Middle frontal gyrus (tissue), 1 donor: ENCODE measurements around the gene DEFB116.
"Not testable (repeated sequence)": the region's sequence is repeated elsewhere in the genome, so short reads cannot be mapped to it uniquely, and the experiment has no call there.

Experiments
- DNase-seq: peaks from one replicate; pipeline ENCODE4 v3.0.0-alpha.2; 2015; ENCODE audit warnings: low spot score; ENCODE audit errors: extremely low spot score

DEFB116 gene, protein sequence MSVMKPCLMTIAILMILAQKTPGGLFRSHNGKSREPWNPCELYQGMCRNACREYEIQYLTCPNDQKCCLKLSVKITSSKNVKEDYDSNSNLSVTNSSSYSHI

DNA sequence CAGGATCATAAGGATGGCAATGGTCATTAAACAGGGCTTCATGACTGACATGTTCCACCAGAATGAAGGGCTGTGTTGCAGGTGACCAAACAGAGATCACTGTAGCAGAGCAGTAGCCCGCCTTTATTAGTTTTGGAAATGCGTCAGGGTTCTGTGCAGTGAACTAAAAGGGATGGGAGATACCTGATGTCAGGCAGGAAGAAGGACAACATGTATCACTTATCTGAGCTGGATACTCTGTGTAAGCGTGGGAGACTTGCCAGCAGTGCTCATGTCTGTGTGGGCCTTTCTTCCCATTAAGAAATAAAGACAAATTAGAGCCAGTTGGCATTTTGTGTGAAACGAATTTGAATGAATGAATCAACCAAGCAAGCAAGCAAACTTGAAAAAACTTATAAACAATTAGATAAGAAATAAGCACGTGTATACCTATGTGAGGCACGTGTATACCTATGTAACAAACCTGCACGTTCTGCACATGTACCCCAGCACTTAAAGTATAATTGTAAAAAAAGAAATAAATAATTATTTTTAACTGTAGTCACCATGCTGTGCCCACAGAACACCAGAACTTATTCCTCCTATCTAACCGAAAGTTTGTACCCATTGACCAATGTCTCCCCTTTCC is at the start of gene DEFB116:
Gene DEFB116 (minus strand): TSS at position 51 of the 628 bp plus-strand sequence. CDS start 0 bp downstream, at position 51.
- DNase-seq = no peak

DNA sequence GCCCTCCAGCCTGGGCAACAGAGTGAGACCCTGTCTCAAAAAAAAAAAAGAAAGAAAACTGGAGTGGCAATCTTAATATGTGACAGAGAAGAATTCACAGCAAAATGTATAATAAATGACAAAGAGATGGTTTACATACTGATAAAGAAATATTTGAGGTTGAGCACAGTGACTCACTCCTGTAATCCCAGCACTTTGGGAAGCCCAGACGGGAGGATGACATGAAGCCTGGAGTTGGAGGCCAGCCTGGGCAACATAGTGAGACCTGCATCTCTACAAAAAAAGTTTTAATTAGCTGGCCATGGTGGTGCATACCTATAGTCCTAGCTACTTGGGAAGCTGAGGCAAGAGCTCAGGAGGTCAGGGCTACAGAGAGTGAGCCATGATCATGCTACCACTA is 47.6 kb upstream of the DEFB116 start:
- DNase-seq = no peak

DNA sequence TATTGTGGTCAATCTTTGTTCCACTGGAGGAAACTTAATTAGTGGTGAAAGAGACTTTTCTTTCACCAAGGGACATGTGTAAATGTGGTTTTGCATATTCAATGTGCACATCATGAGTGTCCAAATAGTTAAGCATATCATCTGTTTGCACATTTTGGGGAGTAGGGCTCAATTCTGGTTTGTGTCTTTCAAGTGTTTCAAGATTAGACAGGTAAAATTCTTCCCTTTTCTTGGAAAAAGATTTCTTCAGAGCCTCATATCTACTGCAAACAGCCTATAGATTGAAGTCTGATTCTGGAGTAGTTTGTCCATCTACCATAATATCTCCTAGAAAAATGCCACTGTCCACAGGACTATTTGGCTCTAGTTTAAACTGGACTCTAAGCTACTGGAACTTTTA is 33.1 kb upstream of the DEFB116 start:
- DNase-seq = no peak

DNA sequence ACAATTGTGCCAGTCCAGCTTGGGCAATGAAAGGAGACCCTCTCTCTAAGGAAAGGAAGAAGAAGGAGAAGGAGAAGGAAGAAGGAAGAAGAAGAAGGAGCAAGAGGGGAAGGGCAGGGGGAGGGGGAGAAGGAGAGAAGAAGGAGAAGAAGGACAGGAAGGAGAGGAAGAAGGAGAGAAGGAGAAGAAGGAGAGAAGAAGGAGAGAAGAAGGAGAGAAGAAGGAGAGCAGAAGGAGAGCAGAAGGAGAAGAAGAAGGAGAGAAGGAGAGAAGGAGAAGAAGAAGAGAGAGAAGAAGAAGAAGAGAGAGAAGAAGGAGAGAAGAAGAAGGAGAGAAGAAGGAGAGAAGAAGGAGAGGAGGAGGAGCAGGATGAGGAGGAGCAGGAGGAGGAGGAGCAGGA is 22.5 kb upstream of the DEFB116 start:
- DNase-seq = no peak

DNA sequence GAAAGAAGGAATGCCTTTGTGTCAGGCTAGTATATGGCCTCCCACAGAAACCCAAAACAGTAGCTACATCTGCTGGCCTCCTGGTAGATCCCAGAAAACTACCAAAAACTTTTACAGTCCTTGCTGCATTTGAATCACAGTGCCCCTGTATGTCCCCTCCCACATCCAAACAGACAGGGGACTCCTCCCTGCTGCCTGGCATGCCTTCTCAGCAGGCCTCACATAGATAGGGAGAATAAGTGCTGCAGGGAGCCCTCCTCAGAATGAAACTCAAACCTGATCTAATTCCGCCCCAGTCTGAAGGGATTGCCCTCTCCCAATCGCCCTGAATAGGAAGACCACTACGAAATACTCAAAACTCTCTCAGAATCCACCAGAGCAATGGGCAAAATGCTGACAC is 14.1 kb upstream of the DEFB116 start:
- DNase-seq = no peak

DNA sequence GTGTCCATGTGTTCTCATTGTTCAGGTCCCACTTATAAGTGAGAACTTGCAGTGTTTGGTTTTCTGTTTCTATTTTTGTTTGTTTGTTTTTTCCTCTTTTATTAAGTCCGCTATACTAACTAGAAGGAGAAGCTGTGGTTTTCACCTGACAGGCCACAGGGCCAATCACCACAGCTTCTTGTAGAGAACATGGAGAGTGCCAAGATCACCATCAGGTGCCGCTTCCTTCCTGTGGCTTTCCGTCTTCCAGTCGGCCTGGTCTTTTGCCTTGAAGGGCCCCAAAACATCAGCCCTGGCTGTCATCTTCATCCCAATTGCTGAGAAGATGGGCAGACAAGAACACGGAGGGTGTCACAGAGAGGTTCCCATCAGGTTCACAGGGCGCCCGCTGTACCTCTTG is 23.4 kb downstream of the DEFB116 start:
- DNase-seq = not testable (repeated sequence)

DNA sequence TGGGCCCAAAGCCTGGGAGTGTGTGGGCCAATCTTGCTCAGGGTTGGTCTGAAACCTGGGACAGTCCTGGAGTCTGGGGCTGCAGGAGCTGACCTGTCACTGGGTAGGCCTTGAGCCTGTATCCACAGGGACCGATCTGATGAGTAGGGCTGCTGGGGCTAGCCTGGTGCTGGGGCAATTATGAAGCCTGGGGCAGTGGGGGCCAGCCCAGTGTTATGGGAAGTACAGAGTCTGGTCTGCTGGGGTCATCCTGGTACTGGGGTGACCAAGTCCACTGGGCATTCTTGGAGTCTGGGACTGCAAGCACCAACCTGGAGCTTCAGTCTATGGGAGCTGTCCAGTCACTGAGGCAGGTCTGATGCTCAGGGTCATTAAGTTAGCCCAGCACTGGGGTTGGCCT is 30.2 kb downstream of the DEFB116 start:
- DNase-seq = no peak

DNA sequence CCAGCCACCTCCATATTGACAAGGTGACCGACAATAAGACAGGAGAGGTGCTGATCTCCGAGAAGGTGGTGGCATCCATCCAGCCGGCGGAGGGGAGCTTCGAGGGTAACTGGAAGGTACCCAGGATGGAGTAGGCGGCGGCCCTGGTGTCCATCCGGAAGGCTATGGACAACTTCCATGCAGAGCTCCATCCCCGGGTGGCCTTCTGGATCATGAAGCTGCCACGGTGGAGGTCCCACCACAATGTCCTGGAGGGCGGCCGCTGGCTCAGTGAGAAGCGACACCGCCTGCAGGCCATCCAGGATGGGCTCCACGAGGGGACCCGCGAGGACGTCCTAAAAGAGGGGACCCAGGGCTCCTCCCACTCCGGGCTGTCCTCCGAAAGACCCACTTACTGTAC is 33.9 kb downstream of the DEFB116 start:
- DNase-seq = no peak

DNA sequence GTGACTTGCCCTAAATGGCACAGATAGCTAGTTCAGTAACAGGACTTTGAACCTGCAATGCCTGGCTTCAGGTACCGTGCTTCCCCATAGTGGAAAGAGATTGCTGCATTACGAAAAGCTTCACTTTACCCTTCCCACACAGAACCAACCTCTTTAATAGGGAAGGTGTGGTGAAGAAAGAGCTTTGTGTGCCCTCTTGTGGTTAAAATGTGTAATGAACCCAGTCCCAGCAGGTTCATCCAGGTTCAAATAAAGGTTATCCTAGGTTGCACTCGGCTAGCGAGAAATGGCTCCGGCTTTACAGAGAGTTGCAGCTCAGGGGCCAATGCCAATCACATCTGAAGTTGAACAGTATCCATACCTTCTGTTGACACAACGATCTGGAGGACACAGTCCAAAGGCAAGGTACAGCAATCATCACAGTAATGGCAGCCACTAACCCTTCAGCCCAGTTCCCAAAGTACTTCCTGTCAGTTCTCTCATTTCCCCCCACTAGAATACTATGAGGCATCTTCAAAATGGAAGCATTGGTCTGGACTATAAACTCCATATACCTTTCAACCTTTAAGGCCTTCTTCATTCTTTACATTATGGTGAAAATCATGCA is 48.0 kb downstream of the DEFB116 start:
- DNase-seq = no peak

DNA sequence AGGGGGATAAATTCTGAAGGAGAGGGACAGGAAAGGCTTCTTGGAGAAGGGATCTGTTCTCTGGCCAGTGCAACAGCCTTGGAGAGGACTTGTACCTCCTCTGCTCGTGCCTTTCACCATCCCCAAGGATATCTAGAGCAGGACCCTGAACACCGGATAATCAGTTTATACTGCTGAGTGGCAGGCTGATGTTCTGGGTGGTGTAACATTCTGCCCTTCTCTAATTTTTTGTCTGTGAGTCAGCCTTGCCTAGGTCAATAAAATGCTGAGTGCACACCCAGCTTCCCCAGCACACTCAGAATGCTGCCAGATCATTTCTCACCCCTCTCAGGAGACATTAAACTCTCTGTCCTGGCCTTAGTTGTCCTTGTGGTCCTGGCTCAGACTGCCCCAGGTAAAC is 51.0 kb downstream of the DEFB116 start, which contains the start of gene DEFB115:
Gene DEFB115 (plus strand): TSS at position 301 of the 400 bp plus-strand sequence. CDS start 0 bp downstream, at position 301.
- no peak for DNase-seq

DNA sequence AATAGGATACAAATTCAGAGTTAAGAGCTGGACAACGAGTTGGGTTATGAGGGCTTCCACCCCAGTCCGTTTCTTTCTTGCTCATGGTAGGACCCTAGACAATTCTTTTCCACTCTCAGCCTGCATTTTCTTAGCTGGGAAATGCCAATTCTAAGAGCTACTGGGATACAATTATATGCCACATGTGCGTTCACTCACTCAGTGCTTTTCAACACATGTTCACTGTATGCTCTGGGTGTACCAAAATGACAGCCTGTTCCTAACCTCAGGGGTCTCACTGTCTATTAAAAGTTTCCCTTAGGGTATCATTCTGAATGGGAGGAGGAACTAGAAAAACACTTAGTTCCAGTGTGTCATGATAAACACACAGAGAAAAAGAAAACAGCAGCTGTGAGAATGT is 51.4 kb downstream of the DEFB116 start:
- no peak for DNase-seq
